ENCODE measurements around the gene ZNF534. TPM values are rescaled to one million over a fixed set of nuclear protein-coding genes. Genes with fewer than 3 reads are reported as not detected.

The ZNF534 gene
- total and polyA plus RNA-seq, 2 of the 13 experiments (the other 11 are each of a cell fraction or from before 2014, with no cell fraction given) = 0.04 to 0.08 TPM

- FAIRE-seq (peak; percentile 49), DNase-seq (ENCODE audit: low spot score) (peak; percentile 89), ATAC-seq (peak; percentile 100)
- peaks cover 9% of the 10 kb centered on the region; the same call in 1 of the 2 replicates for H3K4me1 ChIP-seq (ENCODE audit: insufficient read depth, low read length)
- peak within 1 kb of the TSS; percentile 87 to 89 (median 89) for H3K4me3 ChIP-seq (replicated peaks in 1 of 3; ENCODE audit: insufficient read depth in 1 of 3, low read depth in 2 of 3, low read length in 3 of 3)
- no peaks in the 10 kb centered on the region; a peak in 1 of 5 replicates for H3K27me3 ChIP-seq (ENCODE audit: control insufficient read depth in 1 of 2, insufficient read depth in 2 of 2, low read length in 2 of 2)
- WGBS (ENCODE audit: low lambda C conversion rate) = under 1% methylated on average over 30 of the region's 36 CpGs
- CTCF ChIA-PET (ENCODE audit: low intra/inter-chr PET ratio, low total read pairs) = no interaction called here
- POLR2A ChIA-PET = no interaction called here
- intact Hi-C loops (cut with micrococcal nuclease; ENCODE audit: unreplicated experiment) (no loop called here), in situ Hi-C loops (cut with HindIII; ENCODE audit: extremely low pct_ligation_motif_present, low pct_unique_long_range_greater_than_20kb) (no loop called here)
- H3K79me2 ChIP-seq (ENCODE audit: insufficient read depth, low read length) = no peaks in the 10 kb centered on the region
- H3K36me3 ChIP-seq (replicated peaks in 1 of 2; ENCODE audit: control insufficient read depth in 1 of 2, insufficient read depth in 2 of 2, low read length in 2 of 2) = peaks cover 2 to 8% of the 10 kb centered on the region in 2 experiments; a peak in 3 of 5 replicates
- peak within 1 kb of the TSS; percentile 87 for H3K4me2 ChIP-seq (ENCODE audit: low read depth, low read length)
- H3K27ac ChIP-seq (ENCODE audit: extremely low read length, insufficient read depth, low read length) = peak within 1 kb of the TSS; percentile 56
- H3K9me3 ChIP-seq (ENCODE audit: low read length) = peaks cover 65% of the 10 kb centered on the region
- TSS peak; percentile 77 for BruUV-seq (replicated peaks)
- peak within 1 kb of the TSS; percentile 89 for H3K9ac ChIP-seq (ENCODE audit: insufficient read depth, low read depth, low read length)
- peak within 1 kb of the TSS; percentile 90 for H2AFZ ChIP-seq (ENCODE audit: low read length)
- no peaks in the 10 kb centered on the region for H4K20me1 ChIP-seq (ENCODE audit: insufficient read depth, low read length)
- no peak for TF ChIP-seq ZNF720 (CRISPR knock-in tag; IDR thresholded peaks at IDR 0.05)
- no peak for TF ChIP-seq RBM22 (optimal IDR thresholded peaks at IDR 0.05; ENCODE audit: low read length)
- TF ChIP-seq ZNF570 (CRISPR knock-in tag; IDR thresholded peaks at IDR 0.05; ENCODE audit: borderline replicate concordance) = no peak
- no peak for TF ChIP-seq DDIT3 (CRISPR knock-in tag; IDR thresholded peaks at IDR 0.05)
- TF ChIP-seq ZEB1 (IDR thresholded peaks at IDR 0.05; ENCODE audit: insufficient replicate concordance, low read depth) = no peak
- TF ChIP-seq NFE2L1 (CRISPR knock-in tag; IDR thresholded peaks at IDR 0.05; ENCODE audit: borderline replicate concordance) = no peak
- TF ChIP-seq ZNF550 (CRISPR knock-in tag; IDR thresholded peaks at IDR 0.05; ENCODE audit: borderline replicate concordance) = no peak
- peak; percentile 44 for TF ChIP-seq ASH2L (IDR thresholded peaks at IDR 0.05; ENCODE audit: insufficient read length, low read depth, low read length)
- TF ChIP-seq MEIS2 (CRISPR knock-in tag; IDR thresholded peaks at IDR 0.05) = 0 out of 2 replicates have a peak, but pooled peaks have one; percentile 18
- TF ChIP-seq ZNF598 (CRISPR knock-in tag; IDR thresholded peaks at IDR 0.05; ENCODE audit: borderline replicate concordance) = peak; percentile 88
- TF ChIP-seq ATF7-NPFF (CRISPR knock-in tag; IDR thresholded peaks at IDR 0.05; ENCODE audit: low read depth) = 0 out of 2 replicates have a peak, but pooled peaks have one; percentile 46
- peak; percentile 13; the same call in 1 of the 2 replicates for TF ChIP-seq SALL1 (CRISPR knock-in tag; IDR thresholded peaks at IDR 0.05)
- peak; percentile 95 for TF ChIP-seq ELF4 (CRISPR knock-in tag; IDR thresholded peaks at IDR 0.05; ENCODE audit: borderline replicate concordance)
- no peak for TF ChIP-seq KLF13 (CRISPR knock-in tag; IDR thresholded peaks at IDR 0.05)
- no peak for TF ChIP-seq TAF15 (IDR thresholded peaks at IDR 0.05; ENCODE audit: low read depth, low read length, poor library complexity, severe bottlenecking)
- TF ChIP-seq TMF1 (CRISPR knock-in tag; IDR thresholded peaks at IDR 0.05; ENCODE audit: low read depth) = no peak
- TF ChIP-seq HCFC1 (IDR thresholded peaks at IDR 0.05; ENCODE audit: low read depth, low read length) = peak; percentile 41; the same call in 1 of the 2 replicates
- TF ChIP-seq JDP2 (CRISPR knock-in tag; IDR thresholded peaks at IDR 0.05; ENCODE audit: borderline replicate concordance) = no peak
- TF ChIP-seq NBN (conservative IDR thresholded peaks at IDR 0.05) = no peak
- 0 out of 2 replicates have a peak, but pooled peaks have one; percentile 39 for TF ChIP-seq ZBTB38 (CRISPR knock-in tag; IDR thresholded peaks at IDR 0.05)
- peak; percentile 98 for TF ChIP-seq ELF1 (CRISPR knock-in tag; IDR thresholded peaks at IDR 0.05)
- TF ChIP-seq KAT2B (IDR thresholded peaks at IDR 0.05; ENCODE audit: borderline replicate concordance, low read depth, low read length) = no peak
- TF ChIP-seq NFYB (CRISPR knock-in tag; IDR thresholded peaks at IDR 0.05) = peak; percentile 19; the same call in 1 of the 2 replicates
- no peak for TF ChIP-seq PTBP1 (IDR thresholded peaks at IDR 0.05; ENCODE audit: low read depth, low read length, poor library complexity, severe bottlenecking)
- no peak for TF ChIP-seq TGIF2 (CRISPR knock-in tag; IDR thresholded peaks at IDR 0.05)
- TF ChIP-seq ZNF619 (CRISPR knock-in tag; IDR thresholded peaks at IDR 0.05) = no peak
- 0 out of 2 replicates have a peak, but pooled peaks have one; percentile 76 for TF ChIP-seq KDM4B (CRISPR knock-in tag; IDR thresholded peaks at IDR 0.05)
- TF ChIP-seq ETV6 (CRISPR knock-in tag; conservative IDR thresholded peaks at IDR 0.05) = no peak; the same call in 1 of the 2 replicates
Observed at GRCh38 chr19:52397310-52398080, 31.5 kb upstream of the ZNF534 start, which contains the start of gene ZNF528. ZNF528 (plus strand) TSS chr19:52397849; CDS start chr19:52402014, 4,165 bp downstream.

All from HepG2 (cell line).